GM21526 (cell line): Measurements from ENCODE around the gene GGTLC1.

Source experiments
- ATAC-seq: cut with Tn5 transposase; IDR thresholded peaks from one replicate; pipeline ENCODE4 v1.9.1; 2021; ENCODE audit warnings: moderate library complexity; ENCODE audit not compliant: unreplicated experiment, low FRiP score

Gene GGTLC1

GRCh38 chr20:23988561-23988960 lies at the start of gene GGTLC1:
GGTLC1 (minus strand) TSS chr20:23988779; CDS start chr20:23986611, 2,168 bp downstream.
- ATAC-seq: no peak

GRCh38 chr20:24034820-24035219 lies 46.2 kb upstream of the GGTLC1 start:
- ATAC-seq: no peak

GRCh38 chr20:24033565-24033964 lies 45.0 kb upstream of the GGTLC1 start:
- no peak for ATAC-seq

GRCh38 chr20:24033151-24033550 lies 44.6 kb upstream of the GGTLC1 start:
- ATAC-seq: no peak

- ATAC-seq: no peak
These were observed 43.9 kb upstream of the GGTLC1 start for GRCh38 chr20:24032400-24032898.

GRCh38 chr20:24027229-24027628 lies 38.6 kb upstream of the GGTLC1 start:
- peak; percentile 81 for ATAC-seq

GRCh38 chr20:24022621-24023180 lies 34.1 kb upstream of the GGTLC1 start:
- no peak for ATAC-seq

- no peak for ATAC-seq
These were observed 30.2 kb upstream of the GGTLC1 start for GRCh38 chr20:24018796-24019195.

GRCh38 chr20:24017458-24017755 lies 28.8 kb upstream of the GGTLC1 start:
- ATAC-seq: no peak

GRCh38 chr20:24016607-24017457 lies 28.3 kb upstream of the GGTLC1 start:
- no peak for ATAC-seq

GRCh38 chr20:24013953-24014352 lies 25.4 kb upstream of the GGTLC1 start:
- ATAC-seq: no peak

GRCh38 chr20:24011282-24011681 lies 22.7 kb upstream of the GGTLC1 start:
- no peak for ATAC-seq

GRCh38 chr20:24007758-24008157 lies 19.2 kb upstream of the GGTLC1 start:
- no peak for ATAC-seq

GRCh38 chr20:24007073-24007595 lies 18.6 kb upstream of the GGTLC1 start:
- no peak for ATAC-seq

- ATAC-seq: no peak
These were observed 18.0 kb upstream of the GGTLC1 start for GRCh38 chr20:24006626-24007025.

GRCh38 chr20:24004471-24004870 lies 15.9 kb upstream of the GGTLC1 start:
- ATAC-seq: no peak

GRCh38 chr20:24002896-24003295 lies 14.3 kb upstream of the GGTLC1 start:
- no peak for ATAC-seq

GRCh38 chr20:24001712-24002405 lies 13.3 kb upstream of the GGTLC1 start:
- no peak for ATAC-seq

- ATAC-seq: no peak
These were observed 10.3 kb upstream of the GGTLC1 start for GRCh38 chr20:23998844-23999243.

GRCh38 chr20:23998392-23998791 lies 9.8 kb upstream of the GGTLC1 start:
- ATAC-seq: no peak
